GM10266 (cell line): ENCODE results near the gene DAZAP1.

Source experiments
- DNase-seq: peaks from one replicate; pipeline ENCODE4 v3.0.0; 2012; ENCODE audit errors: extremely low spot score
- TF ChIP-seq, protein P1 (sequence below): IDR thresholded peaks from 2 replicates; pipeline ENCODE4 v1.5.1; 2012; ENCODE audit warnings: mild to moderate bottlenecking, low read depth; ENCODE audit not compliant: control insufficient read depth, insufficient read depth; ENCODE audit errors: missing control alignments

Gene DAZAP1

DNA sequence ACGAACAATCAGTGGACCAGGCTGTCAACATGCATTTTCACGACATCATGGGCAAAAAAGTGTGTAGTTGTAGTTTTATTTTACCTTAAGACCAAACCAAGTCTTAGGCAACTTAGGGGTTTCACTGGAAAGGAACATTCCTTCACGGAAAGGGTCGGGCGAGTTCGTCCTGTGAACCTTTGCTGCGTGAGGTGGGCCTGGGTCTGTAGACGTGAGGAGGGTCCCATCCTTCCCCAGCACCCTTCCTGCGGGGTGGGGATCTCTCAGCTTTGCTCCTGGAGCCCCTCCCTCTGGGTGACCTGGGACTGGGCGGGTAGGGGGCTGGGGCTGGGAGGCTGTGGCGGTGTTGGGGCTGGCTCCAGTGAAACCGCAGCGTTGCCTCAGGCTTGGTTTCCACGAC is 18.5 kb downstream of the DAZAP1 start:
- TF ChIP-seq, protein P1, sequence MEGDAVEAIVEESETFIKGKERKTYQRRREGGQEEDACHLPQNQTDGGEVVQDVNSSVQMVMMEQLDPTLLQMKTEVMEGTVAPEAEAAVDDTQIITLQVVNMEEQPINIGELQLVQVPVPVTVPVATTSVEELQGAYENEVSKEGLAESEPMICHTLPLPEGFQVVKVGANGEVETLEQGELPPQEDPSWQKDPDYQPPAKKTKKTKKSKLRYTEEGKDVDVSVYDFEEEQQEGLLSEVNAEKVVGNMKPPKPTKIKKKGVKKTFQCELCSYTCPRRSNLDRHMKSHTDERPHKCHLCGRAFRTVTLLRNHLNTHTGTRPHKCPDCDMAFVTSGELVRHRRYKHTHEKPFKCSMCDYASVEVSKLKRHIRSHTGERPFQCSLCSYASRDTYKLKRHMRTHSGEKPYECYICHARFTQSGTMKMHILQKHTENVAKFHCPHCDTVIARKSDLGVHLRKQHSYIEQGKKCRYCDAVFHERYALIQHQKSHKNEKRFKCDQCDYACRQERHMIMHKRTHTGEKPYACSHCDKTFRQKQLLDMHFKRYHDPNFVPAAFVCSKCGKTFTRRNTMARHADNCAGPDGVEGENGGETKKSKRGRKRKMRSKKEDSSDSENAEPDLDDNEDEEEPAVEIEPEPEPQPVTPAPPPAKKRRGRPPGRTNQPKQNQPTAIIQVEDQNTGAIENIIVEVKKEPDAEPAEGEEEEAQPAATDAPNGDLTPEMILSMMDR: no peak
- no peak for DNase-seq

DNA sequence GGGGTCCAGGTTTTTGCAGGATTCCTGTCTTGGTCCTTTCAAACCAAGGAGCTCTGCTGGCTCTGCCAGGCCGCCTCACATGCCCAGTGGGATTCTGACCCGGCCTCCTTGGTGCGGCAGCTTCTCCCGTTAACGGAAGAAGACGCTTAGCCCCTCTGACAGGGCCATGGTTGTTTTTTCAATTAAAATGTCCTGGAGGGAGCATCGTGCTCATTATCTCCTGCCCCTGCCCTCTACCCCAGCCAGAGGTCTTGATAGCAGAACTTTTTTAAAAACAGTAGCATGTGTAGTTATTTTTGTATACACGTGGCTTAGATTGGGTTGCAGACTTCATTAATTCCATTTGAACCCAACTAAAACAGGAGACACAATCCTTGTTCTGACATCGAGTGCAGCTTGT is 19.4 kb downstream of the DAZAP1 start:
- TF ChIP-seq, protein P1: no peak
- no peak for DNase-seq

DNA sequence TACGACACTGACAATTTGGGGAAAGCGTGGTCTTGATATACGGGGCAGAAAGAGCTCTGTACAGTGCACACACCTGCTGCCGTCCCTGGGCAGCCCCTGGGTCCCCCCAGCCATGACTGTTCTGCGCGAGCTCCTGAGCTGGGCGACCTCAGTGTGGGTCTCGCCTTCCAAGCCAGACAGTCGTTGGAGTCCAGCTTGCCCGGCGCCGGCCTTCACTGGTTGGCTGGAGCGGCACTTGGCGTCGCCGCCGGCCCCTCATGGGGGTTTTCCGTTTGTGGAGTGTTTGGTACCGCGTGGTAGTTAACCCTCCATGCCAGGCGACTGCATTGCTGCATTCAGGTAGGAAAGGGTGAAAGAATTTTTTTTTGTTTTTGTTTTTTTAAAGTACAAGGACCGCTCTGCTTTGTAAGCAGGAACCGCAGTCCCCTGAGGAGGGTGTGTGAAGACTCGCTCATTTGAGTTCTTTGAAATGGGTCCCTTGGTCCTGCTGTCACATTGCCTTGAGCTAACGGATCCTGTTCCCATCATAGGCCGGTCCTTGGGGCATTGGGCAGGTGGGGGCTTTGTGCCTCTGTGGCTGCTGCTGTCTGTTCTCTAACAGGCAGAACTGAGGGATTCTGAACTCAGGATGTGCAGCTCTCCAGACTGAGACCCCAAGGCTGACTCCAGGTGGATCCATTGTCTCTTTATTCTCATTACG is 20.0 kb downstream of the DAZAP1 start:
- DNase-seq: no peak
- TF ChIP-seq, protein P1: no peak

DNA sequence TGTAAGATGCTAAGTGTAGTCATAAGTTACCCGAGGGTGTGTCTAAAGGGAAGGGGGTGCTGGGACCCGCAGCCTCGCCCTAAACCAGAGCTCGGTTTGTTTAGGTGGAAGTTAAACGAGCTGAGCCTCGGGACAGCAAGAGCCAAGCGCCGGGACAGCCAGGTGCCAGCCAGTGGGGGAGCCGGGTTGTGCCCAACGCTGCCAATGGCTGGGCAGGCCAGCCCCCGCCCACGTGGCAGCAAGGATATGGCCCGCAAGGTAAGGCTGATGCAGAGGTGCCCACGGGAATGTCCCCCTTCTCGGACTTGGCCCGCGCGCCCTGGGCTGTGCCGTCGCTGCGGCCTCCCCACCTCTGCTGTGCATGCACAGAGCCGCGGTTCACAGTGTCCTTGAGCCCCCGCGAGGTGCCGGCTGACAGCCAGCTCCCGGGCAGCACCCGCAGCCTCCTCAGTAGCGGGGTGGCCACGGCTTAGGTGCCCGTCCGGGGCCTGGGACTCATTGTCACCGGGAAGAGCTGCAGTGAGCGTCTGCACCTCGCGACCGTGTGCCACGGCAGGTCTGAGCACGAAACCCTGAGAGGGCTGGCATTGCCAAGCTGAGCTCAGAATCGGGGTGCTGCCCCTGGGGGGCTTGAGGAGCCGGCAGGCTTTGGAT is 21.5 kb downstream of the DAZAP1 start:
- no peak for DNase-seq
- TF ChIP-seq, protein P1: no peak

DNA sequence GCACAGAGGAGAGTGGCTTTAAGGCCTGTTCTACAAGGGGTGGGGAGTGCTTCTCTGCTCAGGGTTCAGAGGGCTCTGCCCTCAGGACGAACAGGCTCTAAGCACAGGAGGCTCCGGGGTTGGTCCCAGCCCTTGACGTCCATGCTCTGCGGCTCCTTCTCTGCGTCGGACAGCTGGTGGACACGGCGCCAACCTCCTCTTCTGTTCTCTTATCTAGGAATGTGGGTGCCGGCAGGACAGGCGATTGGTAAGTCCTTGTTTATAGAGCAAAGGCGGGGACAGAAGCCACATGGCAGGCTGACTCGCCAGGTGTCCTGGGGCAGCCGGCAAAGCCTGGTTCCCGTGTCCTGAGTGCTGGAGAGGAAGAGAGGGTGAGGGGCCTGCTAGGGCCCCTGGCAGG is 22.4 kb downstream of the DAZAP1 start:
- TF ChIP-seq, protein P1: no peak
- no peak for DNase-seq

DNA sequence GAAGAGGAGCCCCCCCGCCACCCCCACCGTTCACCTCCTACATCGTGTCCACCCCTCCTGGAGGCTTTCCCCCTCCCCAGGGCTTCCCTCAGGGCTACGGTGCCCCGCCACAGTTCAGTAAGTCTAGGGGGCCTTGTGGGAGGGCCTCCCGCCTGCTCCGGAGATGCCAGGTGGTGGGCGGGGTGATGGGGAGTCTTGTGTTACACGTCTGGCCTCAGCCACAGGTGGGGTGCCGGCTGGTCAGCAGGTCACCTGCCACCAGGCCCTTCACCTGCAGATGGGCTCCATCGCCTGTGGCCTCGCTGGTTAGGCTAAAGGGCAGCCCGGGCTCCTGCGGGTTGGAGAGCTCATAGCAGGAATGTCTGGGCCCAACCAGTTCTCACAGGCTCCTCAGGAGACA is 22.9 kb downstream of the DAZAP1 start:
- DNase-seq: no peak
- TF ChIP-seq, protein P1: no peak
